Inferior parietal cortex (tissue), 1 donor: ENCODE measurements around the gene PRPF38B.
A peak's percentile ranks its signal among the peaks of the same experiment; 100 is the strongest.
"Not testable (repeated sequence)": the region's sequence is repeated elsewhere in the genome, so short reads cannot be mapped to it uniquely, and the experiment has no call there.

ENCODE experiments used
- DNase-seq: peaks from one replicate; pipeline ENCODE4 v3.0.0-alpha.2; 2016; ENCODE audit errors: extremely low spot score

The PRPF38B gene, protein sequence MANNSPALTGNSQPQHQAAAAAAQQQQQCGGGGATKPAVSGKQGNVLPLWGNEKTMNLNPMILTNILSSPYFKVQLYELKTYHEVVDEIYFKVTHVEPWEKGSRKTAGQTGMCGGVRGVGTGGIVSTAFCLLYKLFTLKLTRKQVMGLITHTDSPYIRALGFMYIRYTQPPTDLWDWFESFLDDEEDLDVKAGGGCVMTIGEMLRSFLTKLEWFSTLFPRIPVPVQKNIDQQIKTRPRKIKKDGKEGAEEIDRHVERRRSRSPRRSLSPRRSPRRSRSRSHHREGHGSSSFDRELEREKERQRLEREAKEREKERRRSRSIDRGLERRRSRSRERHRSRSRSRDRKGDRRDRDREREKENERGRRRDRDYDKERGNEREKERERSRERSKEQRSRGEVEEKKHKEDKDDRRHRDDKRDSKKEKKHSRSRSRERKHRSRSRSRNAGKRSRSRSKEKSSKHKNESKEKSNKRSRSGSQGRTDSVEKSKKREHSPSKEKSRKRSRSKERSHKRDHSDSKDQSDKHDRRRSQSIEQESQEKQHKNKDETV

DNA sequence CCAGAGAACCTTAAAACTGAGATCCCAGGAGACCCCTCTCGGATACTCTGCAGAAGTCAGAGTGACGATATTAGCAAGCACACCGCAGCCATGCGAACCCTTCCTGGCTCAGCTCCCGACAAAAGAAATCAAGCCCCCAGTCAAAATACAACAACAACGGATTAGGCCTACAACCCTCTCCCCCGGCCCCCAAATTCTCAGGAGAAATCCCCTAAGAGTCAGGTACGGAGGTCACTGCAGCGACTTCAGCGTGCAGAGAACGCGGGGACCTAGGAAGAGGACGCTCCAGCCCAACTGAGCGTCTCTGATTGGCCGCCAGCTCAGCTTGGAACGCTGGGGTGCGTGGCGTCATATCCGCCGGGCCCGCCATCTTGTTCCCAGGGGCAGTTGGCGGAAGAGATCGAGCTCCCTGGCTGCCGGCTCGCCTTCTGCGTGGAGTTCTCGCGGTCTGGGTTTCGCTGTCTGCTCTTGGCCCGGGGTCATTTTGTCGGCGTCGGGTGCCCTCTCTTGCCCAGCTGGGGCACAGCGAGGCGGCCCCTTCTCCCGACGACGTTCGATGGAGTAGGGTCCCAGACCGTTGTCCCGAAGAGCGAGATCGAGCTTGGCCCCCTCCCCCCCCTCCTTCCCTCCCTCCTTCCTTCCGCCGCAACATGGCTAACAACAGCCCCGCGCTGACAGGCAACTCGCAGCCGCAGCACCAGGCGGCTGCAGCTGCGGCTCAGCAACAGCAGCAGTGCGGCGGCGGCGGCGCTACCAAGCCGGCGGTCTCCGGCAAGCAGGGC, at the start of gene PRPF38B:
Gene PRPF38B, plus strand, starts transcription at position 369 of the 782 bp plus-strand sequence. Its CDS starts 282 bp downstream, at position 651.
- DNase-seq = peak; percentile 95

DNA sequence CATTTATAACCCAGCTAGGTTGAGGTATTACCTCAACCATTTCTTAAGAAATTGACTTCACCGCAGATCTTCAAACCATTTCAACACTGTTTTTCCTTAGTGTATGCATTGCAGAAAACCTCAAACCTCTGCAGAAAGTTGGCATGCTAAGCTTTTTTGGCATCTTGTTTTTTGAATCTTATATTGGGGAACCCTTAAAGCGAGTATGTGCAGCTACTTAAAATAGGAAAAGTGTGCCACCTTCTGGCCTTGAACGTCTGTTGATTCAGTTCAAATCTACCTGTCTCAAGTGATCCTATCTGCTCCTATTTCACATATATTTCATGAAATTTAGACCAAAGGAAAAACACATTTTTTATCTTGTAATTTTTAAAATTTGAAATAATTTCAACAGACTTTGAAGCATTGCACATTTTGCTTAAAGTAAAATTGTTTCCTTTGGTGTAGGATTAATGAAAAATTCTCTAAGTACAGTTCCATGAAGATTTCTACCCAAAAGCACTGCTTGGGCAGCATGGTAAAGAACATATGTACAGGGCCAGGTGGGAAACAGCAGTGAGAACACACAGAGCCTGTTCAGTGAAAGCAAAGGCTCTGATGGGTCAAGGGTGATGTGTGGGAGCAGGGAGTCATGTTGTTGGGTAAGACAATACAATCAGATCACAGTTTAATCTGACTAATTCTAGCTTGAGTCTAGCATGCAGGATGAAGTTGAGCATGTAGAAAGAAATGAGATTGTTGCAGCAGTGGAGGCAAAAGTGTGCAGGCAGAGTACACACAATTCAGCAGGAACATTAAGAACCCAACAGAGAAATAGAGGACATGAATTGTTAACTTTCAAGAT, 48.4 kb upstream of the PRPF38B start:
- DNase-seq = peak; percentile 72

DNA sequence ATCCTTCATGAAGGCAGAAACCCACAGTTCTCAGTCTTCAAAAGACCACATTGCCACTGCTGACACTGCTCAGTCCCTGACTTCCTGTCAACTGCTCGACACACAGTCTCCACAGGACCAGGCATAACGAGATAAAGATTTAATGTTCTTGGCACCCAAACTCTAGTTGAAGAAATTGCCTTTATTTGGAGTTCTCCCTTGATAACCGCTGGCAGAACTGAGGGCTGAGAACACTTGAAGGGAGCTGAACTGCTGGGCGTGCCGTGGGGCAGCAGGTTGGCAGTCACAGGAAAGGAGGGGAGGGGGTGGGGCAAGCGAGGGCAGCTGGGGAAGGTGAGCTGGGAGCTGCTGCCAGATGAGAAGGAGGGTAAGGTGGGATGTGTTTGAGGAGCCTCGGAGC, 47.1 kb upstream of the PRPF38B start:
- no peak for DNase-seq

DNA sequence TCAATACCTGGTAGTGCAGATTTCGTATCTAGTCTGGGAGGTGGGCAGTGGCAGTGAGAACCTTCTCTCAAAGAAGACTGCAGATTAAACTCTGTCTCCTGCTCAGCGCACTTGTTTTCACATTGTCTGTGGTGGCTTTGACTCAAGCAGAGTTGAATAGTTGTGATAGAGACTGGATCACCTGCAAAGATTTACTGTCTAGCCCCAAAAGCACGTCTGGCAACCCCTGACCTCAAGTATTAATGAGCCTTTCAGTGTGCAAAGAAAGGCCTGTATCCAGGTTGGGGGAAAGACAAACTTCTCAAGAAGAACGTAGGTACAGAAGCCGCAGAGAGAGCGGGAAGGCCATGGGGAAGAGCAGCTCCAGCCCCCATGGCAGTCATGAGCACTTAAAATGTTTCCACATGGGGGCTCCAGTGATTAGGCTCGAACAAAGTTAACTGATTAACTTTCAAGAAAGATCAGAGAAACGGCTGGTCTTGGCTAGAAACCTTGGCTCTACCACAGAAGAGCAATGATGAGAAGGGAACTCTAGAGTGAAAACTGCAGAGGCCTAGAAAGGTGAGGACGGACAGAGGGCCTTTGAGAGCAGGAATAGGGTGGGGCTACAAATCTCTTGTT, 46.4 kb upstream of the PRPF38B start:
- DNase-seq = no peak

DNA sequence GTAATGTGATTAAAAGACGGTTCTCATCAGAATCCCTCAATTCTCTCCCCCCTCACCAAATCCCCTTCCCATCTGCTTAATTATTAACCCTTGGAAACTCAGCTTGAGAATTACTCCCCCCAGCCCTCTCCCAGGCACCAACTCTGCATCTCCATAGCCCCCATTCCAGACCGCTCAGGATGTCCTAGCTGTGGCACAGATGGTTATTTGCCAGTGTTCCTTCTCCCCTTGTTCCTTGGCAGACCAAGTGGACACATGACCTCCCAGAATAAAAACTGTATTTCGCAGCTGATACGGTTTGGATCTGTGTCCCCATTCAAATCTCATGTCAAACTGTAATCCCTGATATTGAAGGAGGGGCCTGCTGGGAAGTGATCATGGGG, 45.9 kb upstream of the PRPF38B start:
- no peak for DNase-seq

DNA sequence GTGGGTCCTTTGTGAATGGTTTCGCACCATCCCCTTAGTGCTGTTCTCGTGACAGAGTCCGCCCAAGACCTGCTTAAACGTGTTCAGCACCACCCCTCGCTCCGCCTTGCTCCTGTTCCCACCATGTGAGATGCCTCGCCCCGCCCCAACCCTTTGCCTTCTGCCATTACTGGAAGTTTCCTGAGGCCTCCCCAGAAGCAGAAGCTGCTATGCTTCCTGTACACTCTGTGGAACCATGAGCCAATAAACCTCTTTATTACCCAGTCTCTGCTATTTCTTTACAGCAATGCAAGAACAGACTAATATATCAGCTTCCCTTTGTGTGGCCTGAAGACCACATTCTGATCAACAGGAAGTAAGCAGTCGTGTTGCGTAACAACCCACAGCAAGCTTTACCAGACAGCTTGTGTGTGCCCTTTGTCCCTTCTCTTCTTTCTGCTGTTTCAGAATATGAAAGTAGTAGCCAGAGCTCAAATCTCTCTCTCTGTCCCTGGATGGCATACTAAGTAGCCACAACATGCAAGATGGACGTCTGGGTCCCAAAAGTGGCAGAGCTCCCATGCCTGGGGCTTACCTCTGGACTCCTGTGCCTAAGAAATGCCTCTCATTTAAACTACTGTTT, 45.4 kb upstream of the PRPF38B start:
- no peak for DNase-seq

DNA sequence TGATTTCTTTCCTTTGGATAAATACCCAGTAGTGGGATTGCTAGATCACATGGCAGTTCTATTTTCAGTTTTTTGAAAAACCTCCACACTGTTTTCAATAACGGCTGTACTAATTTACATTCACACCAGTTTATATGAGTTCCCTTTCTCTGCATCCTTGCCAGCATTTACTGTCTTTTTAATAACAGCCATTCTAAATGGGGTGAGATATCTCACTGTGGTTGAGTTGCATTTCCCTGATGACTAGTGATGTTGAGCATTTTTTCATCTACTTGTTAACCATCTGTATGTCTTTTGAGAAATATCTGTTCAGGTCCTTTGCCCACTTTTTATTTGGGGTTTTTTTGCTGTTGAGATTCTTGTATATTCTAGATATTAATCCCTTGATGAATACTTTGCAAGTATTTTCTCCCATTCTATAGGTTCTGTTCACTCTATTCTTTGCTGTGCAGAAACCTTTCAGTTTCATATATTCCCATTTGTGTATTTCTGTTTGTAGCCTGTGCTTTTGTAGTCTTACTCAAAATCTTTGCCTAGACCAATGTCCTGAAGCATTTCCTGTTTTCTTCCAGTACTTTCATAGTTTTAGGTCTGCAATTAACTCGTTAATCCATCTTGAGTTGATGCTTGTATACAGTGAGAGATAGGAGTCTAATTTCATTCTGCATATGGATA, 38.5 kb upstream of the PRPF38B start:
- no peak for DNase-seq

DNA sequence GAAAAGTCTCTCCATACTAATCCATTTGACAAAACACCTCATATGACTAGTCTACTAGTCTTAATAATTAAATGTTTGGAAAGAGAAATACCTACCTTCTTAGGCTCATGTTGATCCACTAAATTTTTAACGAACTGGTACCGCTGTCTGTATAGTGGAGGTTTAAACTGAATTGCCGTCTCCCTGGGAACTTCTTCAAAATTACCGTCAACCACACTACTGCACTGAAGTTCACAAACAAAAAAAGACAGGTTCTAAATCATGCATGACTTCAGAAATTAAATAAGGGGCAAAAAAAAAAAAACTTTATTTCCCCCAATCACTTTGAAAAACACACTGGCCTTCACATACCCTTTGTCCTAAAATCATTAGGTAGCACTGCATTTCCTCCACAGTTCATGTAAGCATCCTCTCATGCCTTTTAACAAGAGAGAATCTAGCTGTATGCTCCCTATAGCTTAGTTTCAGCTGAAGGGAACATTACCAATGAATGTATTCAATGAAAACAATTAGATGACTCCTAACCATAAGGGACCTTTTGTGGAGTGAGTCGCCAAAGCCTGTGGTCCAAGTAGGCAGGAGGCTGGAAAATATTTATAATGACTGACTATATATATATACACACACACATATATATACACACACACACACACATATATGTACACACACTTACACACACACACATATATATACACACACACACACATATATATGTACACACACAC, 34.6 kb upstream of the PRPF38B start:
- no peak for DNase-seq

DNA sequence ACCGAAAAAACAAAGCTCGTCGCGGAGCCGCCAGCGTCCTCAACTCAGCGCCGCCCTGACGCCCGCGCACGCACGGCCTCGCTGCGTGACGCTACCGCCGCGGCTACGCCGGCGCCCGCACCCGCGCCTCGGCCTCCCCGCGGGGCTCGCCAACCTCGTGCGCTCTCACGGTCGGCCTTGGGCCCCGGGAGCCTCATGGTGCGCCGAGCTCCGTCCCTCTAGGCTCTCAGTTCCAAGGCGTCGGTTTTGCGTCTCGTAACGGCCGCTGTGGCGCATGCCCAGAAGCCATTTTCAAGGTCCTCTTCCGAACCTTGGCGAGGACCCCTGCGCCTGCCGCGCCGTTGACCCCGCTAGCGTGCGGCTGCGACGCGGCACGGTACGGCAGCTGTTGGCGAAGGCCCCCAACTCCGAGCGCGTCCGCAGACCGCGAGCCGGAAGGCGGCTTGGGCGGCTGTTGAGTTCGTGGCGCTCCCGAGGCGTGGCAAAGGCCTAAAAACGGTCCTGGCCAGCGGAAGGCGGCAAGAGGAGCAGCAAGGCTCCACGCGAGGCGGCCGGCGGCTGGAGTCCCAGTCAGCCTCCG, 31.0 kb upstream of the PRPF38B start, which contains the start of gene HENMT1:
Gene HENMT1, minus strand, starts transcription at position 64 of the 580 bp plus-strand sequence. CDS start 1,209 bp downstream, outside the sequence.
- peak; percentile 49 for DNase-seq

DNA sequence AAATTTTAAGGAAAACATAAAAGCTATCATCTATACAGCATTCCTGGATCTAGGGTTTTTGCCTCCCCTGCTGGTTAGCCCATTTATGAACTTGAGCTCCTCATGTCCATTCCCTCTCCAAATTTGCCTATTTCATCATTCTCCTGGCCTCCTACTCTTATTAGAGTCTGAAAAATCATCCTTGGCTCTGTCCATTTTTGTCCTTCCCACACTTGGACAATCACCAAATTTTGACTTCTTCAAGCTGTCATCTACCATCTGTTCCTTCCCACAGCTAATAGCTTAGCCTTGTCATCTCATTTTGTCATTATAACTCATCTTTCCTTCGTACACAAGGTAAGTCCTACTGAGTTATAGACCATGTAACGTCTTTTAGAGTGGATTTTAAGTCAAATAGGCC, 29.0 kb upstream of the PRPF38B start:
- no peak for DNase-seq

DNA sequence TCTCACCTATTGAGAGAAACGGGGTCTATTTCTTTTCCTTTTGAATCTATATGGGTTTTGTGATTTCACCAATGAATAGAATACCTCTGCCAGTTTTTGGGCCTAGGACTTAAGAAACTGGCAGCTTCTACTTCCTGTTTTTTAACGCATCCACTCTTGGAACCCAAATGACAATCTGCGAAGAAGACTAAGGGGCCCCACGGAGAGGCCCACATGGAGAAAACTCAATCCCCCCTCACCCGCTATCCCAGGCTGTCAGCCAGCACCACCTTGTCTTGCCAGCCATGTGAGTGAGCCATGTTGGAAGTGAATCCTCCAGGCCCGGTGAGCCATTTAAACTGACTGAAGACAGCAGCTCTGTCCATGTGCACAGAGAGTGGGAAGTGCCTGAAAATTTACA, 27.6 kb upstream of the PRPF38B start:
- no peak for DNase-seq

DNA sequence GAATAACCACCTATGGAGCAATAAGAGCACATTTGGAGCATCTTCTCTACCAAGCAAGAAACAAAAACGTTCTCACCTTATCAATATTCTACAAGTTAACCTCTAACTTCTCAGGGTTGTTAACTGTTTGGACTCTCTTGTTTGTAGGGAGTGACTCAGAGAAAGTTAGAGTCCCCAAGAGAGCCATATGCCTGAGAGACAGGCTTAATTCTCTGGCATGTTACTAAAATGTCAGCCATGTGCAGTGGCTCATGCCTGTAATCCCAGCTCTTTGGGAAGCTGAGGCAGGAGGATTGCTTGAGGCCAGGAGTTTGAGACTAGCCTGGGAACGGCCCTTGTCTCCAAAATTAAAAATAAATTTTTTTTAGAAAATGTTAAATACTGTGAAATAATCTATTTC, 27.0 kb upstream of the PRPF38B start:
- DNase-seq = no peak

DNA sequence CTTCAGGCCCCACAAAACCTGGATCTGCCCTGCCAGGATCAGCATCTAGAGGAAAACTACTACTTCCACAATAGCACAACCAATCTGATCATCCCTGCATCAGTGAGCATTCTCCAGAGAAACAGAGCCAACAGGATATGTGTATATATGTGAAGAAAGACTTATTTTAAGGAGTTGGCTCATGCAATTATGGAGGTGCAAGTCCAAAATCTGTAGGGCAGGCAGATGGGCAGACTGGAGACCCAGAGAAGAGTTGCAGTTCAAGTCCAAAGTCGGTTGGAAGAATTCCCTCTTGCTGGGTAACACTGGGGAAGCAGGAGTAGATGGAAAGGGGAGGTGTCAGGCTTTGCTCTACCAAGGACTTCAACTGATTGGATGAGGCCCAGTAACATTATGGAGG, 26.3 kb upstream of the PRPF38B start:
- no peak for DNase-seq

DNA sequence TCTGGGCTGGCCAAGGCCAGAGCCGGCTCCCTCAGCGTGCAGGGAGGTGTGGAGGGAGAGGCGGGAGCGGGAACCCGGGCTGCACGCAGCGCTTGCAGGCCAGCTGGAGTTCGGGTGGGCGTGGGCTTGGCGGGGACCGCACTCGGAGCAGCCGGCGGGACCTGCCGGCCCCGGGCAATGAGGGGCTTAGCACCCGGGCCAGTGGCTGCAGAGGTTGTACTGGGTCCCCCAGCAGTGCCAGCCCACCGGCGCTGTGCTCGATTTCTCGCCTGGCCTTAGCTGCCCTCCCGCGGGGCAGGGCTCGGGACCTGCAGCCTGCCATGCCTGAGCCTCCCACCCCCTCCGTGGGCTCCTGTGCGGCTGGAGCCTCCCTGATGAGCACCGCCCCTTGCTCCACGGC, 24.7 kb upstream of the PRPF38B start:
- DNase-seq = not testable (repeated sequence)

DNA sequence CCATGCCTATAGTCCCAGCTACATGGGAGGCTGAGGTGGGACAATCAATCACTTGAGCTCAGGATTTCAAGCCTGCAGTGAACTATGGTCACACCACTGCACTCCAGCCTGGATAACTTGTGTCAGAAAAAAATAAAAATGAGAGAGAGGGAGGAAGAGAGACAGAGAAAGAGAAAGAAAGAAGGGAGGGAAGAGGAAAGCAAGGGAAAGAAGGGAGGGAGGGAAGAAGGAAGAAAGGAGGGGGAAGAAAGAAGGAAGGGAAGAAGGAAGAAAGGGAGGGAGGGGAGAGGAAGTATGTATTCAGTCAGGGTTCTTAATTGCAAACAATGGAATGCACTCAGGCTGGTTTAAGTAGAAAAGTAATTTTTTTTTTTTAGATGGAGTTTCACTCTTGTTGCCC, 23.3 kb upstream of the PRPF38B start:
- no peak for DNase-seq

DNA sequence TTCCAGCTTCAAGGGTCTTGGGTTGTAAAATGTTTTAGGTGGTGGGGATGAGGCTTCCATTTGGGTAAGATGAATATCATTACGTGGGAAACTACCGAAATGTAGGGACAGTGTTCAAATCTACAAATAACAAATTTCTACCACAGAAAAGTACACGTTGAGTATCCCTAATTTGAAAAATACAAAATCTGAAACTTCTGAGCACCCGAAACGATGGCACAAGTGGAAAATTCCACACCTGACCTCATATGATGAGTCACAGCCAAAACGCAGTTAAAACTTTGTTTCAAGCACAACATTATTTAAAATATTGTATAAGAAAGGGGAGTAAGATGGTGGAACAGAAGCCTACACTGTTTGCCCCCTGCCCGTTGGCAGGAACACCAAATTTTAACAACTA, 22.4 kb upstream of the PRPF38B start:
- DNase-seq = no peak

DNA sequence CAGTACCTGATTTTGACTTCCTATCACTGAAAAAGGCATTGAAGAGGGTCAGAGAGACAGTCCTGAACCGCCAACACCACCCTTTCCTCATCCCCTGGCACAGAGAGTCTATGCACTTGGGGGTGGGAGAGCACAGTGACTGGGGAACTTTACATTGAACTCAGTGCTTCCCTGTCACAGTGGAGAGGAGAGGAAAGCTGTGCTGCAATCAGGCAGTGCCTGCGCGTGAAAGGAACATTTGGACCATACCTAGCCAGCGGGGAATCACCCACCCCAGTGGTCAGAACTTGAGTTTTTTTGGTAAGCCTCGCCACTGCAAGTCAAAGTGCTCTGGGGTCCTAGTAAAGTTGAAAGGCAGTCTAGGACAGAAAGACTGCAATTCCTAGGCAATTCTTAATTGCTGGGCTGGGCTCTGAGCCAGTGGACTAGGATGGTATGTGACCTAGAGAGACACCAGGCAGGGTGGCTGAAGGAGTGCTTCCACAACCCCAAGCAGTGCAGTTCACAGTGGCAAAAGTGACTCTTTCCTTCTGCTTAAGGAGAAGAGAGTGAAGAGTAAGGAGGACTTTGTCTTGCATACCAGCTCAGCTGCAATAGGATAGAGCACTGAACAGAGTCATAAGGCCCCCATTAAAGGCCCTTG, 21.9 kb upstream of the PRPF38B start:
- DNase-seq = no peak

DNA sequence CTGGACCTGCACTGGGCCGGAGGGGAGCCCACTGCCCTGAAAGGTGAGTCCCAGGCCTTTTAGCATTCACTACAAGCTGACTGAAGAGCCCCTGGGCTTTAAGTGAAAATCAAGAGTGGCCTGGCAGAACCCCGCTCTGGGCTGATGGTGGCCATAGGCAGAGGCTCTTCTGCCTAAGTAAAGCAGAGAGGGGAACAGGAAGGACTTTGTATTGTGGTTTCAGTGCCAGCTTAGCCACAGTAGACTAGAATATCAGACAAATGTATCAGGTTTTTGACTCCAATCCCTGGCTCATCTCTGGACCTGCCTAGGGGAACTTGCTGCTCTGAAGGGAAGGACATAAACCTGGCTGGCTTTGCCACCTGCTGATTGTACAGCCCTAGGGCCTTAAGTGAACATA, 21.0 kb upstream of the PRPF38B start:
- no peak for DNase-seq

DNA sequence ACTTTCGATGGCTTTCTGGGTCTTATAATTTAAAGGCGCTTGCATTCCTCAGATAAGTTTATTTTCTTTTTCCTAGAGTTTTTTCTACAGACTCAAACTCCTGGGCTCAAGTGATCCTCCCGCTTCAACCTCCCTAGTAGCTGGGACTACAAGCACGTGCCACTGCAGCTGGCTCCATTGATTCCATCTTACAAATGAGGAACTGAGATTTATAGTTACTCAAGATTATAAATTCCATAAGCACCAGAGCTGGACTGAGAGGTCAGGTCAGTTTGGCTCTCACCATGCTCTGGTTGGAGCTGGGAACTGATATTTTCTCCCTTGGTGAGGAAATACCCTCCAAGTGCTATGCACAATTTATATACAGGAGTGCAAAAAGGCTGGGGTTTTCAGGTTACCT, 13.4 kb upstream of the PRPF38B start:
- DNase-seq = no peak
